ENCODE data around the gene PIGS. TPM values are rescaled to one million over a fixed set of nuclear protein-coding genes. Genes with fewer than 3 reads are reported as not detected.

The PIGS gene
- total RNA-seq, 1 donor: 26.9 TPM

GRCh38 chr17:28511858-28512461, 59.4 kb downstream of the PIGS start:
- no peak for DNase-seq (ENCODE audit: low read depth)
- H3K4me3 ChIP-seq (ENCODE audit: low read depth, low read length): no peak overlapping the region
- TF ChIP-seq CTCF (IDR thresholded peaks at IDR 0.05; ENCODE audit: insufficient read depth, low read length): no peak

- TF ChIP-seq CTCF (IDR thresholded peaks at IDR 0.05; ENCODE audit: insufficient read depth, low read length): no peak
- no peak overlapping the region for H3K4me3 ChIP-seq (ENCODE audit: low read depth, low read length)
- DNase-seq (ENCODE audit: low read depth): no peak
Observed at GRCh38 chr17:28509789-28510188, 61.5 kb downstream of the PIGS start.

GRCh38 chr17:28508211-28508724, 63.1 kb downstream of the PIGS start:
- DNase-seq (ENCODE audit: low read depth): no peak
- H3K4me3 ChIP-seq (ENCODE audit: low read depth, low read length): no peak overlapping the region
- TF ChIP-seq CTCF (IDR thresholded peaks at IDR 0.05; ENCODE audit: insufficient read depth, low read length): no peak

- no peak overlapping the region for H3K4me3 ChIP-seq (ENCODE audit: low read depth, low read length)
- TF ChIP-seq CTCF (IDR thresholded peaks at IDR 0.05; ENCODE audit: insufficient read depth, low read length): no peak
- no peak for DNase-seq (ENCODE audit: low read depth)
Observed at GRCh38 chr17:28507567-28508203, 63.6 kb downstream of the PIGS start.

GRCh38 chr17:28506763-28507487, 64.4 kb downstream of the PIGS start:
- DNase-seq (ENCODE audit: low read depth): no peak
- H3K4me3 ChIP-seq (ENCODE audit: low read depth, low read length): no peak overlapping the region
- TF ChIP-seq CTCF (IDR thresholded peaks at IDR 0.05; ENCODE audit: insufficient read depth, low read length): no peak

- no peak for DNase-seq (ENCODE audit: low read depth)
- no peak within 1 kb of the TSS for H3K4me3 ChIP-seq (ENCODE audit: low read depth, low read length)
- TF ChIP-seq CTCF (IDR thresholded peaks at IDR 0.05; ENCODE audit: insufficient read depth, low read length): no peak
Observed at GRCh38 chr17:28505986-28506665, 65.2 kb downstream of the PIGS start, which contains the start of gene FOXN1. Gene FOXN1 (plus strand): TSS chr17:28506348. CDS start chr17:28523970, 17,622 bp downstream.

All from fibroblast of the aortic adventitia (primary cell).